ENCODE measurements around the gene BET1L.

The BET1L gene

DNA sequence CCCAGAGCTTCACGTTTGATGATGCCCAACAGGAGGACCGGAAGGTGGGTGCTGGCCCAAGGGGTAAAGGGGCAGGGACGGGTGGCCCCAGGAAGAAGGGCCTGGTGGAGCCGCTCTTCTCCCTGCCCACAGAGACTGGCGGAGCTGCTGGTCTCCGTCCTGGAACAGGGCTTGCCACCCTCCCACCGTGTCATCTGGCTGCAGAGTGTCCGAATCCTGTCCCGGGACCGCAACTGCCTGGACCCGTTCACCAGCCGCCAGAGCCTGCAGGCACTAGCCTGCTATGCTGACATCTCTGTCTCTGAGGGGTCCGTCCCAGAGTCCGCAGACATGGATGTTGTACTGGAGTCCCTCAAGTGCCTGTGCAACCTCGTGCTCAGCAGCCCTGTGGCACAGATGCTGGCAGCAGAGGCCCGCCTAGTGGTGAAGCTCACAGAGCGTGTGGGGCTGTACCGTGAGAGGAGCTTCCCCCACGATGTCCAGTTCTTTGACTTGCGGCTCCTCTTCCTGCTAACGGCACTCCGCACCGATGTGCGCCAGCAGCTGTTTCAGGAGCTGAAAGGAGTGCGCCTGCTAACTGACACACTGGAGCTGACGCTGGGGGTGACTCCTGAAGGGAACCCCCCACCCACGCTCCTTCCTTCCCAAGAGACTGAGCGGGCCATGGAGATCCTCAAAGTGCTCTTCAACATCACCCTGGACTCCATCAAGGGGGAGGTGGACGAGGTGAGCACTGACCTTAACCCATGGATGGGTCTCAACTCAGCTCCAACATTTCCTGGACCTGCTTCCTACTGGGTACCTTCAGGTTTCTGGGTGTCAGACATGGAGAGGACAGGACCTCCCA is 2.3 kb upstream of the BET1L start:
- DNase-seq (ENCODE audit: low read depth), result no peak

DNA sequence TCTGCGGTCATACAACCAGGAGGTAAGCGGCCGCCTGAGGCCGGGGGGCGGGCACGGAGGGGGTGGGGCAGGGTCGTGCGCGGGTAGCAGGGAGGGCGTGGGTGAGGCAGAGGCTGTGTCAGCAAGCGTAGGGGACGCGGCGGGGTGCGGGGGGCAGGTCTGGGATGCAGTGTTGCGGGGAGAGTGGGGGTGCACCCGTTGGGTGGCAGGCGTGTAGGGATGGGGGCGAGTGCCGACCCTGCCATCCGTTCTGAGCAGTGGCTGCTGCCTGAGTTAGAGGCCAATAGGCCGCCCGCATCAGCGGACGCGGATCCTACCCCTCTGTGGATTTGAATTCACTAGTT is 1.7 kb upstream of the BET1L start:
- no peak for DNase-seq (ENCODE audit: low read depth)

DNA sequence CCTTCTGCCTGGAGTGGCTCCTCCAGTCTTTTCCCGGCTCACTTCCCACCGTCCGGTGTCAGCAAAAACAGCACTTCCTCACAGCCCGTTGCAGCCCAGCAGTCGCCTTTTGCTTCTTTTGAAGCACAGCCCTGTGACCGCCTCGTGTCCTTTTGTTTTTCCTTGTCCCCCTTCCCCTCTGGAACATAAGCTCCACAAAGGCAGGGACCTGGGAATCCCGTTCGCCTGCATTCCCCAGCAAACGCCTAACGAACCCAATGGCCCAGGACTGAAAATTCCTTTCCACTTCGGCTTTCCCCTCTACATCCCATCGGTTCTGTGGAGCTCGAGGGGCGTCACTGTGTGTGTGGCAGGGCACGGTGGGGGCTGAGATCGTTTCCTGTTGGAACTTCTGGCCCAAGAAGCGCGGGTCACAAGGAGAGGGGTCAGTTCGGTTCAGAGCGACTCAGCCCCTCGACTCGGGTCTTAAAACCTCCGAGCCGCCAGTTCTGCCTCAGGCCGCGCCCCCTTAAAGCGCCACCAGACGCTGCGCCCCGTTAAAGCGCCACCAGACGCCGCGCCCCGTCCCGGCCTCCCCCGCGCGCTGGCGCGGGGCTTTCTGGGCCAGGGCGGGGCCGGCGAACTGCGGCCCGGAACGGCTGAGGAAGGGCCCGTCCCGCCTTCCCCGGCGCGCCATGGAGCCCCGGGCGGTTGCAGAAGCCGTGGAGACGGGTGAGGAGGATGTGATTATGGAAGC is 1.1 kb upstream of the BET1L start:
- peak; percentile 68 for DNase-seq (ENCODE audit: low read depth)

DNA sequence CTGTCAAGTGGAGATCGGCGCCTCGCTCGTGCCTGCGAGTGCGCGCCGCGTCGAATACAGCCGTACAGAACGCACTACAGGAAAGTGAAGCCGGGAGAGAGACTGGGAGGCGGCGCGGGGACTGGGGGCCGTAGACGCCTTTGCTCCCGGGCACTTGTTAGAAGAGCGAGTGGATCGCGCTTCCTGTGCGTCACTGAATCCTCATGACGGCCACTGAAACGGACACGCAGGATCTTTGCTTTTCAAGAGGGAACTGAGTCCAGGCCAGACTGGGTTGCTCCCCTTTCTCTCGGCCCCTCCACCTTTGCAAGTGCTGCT is 623 bp upstream of the BET1L start:
- no peak for DNase-seq (ENCODE audit: low read depth)

DNA sequence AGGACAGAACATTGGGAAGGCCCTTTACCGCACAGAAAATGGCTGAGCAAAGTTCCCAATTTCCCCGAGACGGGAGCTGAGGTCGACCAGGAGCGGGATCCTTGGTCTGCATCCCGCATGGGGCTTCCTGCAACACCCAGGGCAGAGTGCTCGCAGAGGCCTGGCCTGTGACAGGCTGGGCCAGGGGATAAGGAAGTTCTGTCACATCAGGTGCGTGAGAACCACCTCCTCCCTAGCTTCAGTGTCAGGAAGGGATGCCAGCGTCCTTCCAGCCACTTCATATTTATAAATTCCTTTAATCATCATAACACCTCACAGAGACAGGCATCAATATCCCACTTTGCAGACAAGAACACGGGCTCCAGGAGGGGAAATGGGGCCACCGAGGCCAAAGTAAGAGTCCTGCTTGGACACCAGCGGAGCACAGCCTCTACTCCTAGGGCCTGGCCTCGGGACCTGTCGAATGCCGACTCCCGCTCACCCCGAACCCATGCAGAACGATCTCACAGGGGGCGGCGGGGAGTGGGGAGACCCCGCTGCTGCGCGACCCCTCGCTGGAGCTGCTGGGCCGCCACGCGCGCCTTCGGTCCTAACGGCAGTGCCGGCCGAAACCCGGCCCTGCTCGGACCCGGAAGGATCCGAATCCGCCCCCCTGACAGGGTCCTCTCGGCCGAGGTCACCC is 532 bp downstream of the BET1L start:
- DNase-seq (ENCODE audit: low read depth), result no peak

DNA sequence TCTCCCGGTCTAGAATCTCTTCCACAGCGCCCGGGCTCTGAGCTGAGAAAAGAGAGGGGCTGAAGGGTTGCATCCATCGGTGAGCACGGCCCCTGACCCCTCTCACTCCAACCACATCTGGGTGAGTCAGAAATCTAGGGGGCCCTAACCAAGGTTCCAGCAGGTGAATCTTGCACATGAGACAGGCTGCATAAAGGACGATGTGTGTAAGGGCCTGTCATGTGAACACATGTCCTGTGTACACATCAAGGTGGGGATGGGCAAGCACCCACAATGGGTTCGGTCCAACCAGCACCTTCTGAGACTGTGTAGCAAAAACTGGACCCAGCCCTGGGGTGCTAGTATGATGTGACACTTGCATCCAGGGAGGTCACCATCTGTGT is 1.2 kb downstream of the BET1L start:
- DNase-seq (ENCODE audit: low read depth), result no peak

DNA sequence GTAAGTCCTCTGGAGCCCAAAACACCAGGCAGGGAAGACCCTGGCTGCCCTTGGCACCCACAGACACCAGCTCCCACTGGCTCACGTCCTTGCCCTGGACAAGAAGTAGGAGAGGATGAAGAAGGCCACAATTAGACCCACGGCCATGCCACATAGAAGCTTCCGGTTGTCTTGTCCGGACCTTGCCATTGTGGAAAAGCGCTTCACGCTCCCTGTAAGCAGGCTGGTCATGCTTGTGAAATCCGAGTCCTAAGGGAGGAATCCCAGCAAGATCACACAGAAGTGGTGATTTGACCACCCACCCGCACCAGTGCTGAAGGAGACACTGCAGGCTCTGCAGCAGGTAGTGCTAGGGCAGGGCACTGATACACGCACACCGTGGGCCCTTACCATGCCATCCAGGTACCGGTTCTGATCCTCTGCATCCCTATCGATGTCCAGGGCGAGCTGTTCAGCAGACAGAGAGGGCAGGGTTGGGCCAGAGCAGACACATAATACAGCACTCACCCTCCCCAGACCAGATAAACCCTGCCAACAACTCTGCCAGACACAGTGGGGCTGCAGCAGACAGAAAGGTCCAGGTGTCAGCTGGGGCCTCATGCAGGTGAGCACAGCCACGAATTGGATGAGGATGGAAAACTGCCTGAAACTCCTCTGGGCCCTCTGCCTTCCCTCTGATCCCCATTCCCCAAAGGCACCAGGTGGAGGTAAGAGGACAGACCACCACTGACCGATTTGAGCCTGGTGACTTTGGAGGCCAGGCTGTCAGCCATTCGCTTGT is 1.8 kb downstream of the BET1L start:
- DNase-seq (ENCODE audit: low read depth), result no peak

DNA sequence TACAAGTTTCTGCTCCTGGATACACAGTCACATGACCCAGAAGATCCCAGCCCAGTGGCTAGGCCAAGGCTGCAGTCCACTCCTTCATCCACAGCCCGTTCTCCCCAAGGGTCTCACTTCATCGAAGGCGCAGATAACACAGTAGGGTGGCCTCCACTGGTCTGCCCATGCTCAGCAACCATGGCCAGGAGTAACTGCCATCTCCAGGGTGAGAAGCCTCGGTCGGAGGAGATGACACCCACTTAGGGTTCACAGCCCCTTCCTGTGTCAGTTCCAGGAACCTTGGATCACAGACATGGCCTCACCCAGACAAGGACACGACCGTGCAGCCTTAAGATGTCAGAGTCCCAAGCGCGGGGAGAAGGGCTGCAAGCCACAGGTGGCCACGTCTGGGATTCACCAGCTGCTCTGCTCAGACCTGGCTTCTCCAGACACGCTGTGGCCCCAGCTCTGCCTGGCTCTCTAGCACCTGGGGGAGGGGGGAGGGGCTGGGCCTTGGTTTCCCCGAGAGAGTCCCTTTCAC is 2.6 kb downstream of the BET1L start:
- DNase-seq (ENCODE audit: low read depth), result no peak

DNA sequence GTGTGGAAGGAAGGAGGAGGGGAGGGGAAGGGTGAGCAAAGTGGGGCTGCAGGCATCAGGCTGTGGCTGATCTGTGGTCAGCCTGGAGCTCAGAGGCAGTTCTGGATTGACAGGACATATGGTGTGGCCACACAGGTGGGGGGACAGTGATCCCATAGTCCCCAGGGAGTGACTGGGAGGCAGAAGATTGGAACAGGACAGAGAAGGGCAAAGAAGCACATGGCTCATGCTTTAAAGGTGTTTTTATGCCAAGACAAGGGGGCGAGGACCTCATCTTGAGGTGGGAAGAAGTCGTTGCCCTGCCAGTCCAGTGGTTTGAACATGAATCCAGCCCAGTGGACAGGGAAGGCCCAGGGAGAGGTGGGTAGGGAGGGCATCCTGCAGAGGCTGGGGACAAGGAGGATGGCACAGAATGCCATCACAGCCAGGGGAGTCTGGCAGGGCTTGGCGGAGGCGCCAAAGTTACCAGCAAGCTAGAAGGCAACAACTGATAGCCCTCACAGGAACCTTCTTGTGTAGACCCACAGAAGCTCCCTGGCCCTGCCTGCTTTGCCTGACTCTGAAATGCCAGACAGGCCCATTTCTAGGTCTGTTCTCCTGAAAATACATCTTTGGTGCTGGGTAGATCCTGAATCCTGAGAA is 3.1 kb downstream of the BET1L start:
- DNase-seq (ENCODE audit: low read depth), result no peak

DNA sequence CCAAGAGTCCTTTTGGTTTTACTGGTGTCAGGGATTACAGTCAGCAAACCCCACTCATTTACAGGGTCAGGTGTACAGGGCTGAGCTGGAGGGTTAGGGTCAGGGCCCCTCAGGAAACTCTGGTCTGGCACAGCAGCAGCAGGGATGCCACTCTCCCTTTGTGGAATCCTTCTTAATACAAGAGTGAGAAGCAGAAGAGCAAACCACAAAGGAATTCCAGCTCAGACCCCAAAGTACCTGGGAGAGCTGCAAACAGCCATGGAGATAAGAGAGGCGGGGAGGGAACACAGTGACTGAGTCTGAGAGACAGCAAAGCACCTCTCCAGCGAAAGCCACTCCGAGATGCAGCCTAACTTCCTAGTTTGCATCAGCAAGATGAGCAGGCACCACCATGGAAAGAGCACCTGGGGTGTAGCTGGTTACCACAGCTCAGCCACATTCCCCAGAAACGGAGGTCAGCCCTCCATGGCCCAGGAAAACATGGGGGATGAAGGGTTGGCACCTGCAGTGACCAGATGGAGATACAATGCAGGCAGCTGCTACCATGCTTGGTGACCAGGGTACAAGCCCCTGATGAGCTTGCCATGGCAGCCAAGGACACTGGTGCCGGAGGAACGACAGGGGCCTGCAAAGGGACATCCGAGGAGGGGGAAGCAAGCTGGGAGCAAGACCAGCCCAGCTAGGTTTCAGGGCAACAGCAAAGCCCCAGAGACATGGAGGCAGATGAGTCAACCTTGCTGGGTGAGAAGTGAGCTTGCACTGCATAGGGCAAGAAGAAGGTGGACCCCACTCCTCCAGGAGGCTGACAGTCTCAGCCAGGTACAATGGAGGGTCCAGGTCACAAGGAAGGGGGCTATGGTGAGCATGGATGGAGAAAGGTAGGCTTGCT is 3.9 kb downstream of the BET1L start:
- no peak for DNase-seq (ENCODE audit: low read depth)

DNA sequence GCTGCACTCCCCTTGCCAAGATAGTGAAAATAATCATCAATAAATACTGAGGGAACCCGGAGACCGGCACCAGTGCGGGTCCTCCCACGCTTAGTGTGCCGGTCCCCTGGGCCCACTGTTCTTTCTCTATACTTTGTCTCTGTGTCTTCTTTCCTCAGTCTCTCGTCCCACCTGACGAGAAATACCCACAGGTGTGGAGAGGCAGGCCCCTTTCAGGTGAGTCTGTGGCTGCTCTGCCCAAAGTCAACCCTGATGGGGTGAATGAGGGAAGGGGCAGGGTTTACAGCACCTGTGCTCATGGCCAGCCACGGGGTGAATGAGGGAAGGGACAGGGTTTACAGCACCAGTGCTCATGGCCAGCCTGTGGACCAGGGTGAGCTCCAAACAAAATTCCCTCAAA is 4.7 kb downstream of the BET1L start:
- DNase-seq (ENCODE audit: low read depth), result no peak

DNA sequence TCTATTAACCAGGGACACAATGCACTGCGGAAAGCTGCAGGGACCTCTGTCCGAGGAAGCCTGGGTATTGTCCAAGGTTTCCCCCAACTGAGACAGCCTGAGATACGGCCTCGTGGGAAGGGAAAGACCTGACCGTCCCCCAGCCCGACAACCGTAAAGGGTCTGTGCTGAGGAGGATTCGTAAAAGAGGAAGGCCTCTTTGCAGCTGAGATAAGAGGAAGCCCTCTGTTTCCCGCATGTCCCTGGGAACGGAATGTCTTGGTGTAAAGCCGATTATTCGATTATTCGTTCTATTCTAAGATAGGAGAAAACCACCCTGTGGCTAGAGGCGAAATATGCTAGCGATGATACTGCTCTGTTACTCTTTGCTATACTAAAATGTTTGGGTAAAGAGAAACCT is 5.2 kb downstream of the BET1L start:
- DNase-seq (ENCODE audit: low read depth), result no peak

DNA sequence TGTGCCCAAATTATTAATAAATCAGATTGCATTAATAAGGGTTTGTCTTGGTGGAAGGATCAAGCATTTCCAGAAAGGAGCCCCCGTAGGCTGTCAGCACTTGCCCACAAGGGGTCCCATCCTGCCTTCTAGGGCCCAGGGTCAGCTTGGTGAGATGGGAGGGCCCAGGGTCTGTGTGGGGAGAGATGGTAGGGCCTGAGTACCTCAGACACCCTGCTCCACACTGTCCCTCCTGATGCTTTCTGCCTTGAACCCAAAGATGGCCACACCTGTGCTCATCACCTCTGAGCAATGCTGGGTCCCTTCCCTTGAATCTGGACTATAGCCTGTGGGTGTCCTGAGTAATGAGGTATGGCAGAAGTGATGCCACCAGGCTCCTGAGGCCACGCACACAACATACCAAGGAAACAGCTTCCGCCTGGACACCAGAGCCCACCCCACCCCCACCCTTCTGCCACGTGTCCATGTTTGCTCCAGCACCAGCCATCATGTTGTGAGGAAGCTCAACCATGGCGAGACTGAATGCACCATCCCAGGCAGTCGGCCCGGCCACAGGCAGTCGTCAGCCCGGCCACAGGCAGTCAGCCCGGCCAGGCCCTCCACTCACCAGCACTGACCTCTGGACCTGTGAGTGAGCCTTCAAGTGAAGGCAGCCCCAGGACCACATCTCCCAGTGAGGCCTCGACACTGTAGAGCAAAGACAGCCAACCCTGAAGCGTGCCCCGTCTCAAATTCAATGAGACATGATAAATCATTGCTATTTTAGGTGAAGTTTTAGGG is 6.8 kb downstream of the BET1L start:
- DNase-seq (ENCODE audit: low read depth), result no peak

DNA sequence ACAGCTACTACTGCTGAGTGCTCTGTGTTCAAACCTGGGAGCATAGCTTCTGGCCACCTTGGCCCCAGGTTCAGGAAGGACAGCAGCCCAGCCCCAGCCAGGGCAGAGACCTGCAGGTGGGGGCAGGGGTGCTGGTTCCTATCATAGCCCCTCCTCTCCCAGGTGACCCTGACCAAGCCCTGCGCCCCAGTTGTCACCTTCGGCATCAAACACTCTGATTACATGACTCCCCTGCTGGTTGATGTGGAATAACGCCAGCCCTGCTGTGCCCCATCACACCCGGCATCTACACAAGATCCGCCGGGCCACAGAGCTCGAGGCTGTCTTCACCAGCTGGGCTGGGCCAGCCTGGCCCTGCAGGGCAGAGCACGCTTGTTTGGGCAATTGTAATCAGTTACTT is 7.4 kb downstream of the BET1L start:
- DNase-seq (ENCODE audit: low read depth), result no peak

DNA sequence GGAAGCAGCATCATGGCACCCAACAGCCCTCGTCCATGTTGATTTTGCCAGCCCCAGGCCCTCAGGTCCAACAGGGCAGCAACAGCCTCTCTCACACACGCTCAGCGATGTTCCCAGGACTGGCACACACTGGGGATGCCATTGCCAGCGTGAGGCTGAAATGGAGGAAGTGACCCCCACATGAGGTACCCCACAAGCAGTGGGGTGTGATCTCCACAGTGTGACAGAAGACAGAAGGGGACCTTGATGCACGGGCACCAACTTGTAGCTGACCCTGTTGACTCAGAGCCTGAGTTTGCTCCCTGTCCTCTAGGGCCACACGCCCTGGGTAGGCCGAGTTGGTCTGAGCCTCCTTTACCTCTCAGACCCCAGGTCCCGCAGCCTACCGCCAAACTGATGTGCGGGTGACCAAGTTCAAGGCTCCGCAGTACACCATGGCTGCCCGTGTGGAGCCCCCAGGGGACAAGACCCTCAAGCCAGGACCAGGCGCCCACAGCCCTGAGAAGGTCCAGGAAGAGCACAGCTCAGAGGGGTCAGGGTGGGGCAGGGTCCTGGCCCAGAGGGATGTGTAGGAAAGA is 8.1 kb downstream of the BET1L start:
- DNase-seq (ENCODE audit: low read depth), result no peak

DNA sequence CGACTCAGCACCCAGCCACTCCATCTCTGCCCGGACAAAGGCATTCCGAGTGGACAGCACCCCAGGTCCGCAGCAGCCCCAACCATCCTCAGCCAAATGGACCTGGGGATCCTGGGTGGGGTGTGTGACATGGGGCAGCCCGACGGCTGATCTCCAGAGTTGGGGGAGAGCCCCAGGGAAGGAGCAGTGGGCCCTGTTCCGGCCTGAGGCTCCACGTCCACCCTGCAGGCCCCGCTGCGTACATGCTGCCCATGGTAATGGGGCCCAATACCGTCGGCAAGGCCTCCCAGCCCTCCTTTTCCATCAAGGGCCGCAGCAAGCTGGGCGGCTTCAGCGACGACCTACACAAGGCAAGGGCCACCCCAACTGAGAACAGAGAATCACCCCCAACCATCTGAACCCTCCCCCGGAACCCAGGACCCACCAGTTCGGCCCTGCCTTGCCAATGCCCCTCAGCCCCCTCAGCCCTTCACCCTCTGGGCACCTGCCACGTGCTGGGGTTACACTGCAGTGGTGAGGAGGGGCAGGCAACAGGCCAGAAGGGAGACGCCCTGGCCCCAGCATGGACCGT is 8.9 kb downstream of the BET1L start:
- DNase-seq (ENCODE audit: low read depth), result no peak

DNA sequence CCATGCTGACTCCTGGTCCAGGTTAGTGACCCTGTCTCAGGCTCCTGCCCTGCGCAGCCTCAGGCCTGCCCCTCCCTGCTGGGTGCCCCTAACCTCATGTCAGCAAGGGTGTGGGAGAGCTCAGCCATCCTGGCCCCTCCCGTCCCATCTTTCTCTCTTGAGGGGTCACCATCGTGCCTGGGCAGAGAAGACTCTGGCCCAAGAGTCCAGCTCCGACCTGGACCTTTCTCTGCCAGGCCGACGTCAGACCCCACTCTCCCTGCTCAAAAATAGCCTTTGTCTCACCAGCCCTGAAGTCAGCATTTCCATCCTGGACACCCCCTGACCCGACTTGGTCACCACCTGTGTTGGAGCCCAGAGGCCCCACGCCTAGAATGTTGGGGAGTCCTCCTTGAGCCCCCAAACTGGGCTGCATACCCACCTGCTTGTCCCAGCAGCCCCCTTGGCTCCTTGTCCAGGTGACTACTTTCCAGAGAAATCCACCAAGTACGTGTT is 9.4 kb downstream of the BET1L start:
- no peak for DNase-seq (ENCODE audit: low read depth)

DNA sequence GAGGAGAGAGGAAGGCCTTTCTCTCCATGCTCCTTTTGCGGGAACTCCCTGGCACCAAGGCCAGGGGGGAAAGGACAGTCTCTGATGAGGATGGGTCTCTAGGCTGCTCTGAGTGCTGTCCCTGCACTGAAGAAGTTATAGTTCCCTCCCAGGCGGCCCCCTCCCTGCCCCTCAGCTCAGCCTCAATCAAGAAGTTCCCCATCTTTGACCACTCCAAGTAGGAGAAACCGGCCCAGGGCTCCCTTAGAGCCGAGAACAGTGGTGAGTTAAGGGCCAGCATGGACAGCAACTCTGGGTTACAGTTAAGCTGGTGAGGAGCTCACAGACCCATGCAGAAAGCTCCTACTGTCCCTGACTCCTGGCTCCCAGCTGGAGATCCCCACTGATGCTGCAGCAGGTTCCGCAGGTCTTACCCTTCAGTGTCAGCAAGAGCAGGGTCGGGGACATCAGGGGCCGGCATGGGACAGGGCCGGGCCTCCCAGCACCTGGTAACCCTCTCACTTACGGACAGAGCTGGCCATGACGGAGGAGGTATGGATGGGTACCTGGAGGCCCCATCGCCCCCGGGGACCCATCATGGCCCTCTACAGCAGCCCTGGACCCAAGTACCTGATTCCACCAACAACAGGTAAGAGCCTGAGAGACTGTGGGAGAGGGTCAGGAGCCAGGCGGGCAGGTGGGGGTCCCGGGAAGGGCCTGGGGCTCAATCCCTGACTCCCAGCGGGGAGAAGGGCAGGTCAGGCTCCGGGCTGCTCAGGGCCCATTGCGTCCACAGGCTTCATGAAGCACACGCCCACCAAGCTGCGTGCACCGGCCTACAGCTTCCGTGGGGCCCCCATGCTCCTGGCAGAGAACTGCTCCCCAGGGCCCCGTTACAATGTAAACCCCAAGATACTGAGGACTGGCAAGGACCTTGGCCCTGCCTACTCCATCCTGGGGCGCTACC is 10.1 kb downstream of the BET1L start:
- no peak for DNase-seq (ENCODE audit: low read depth)

Measured in activated gamma-delta T cell treated with anti-CD3 and anti-CD28 coated beads, Interleukin-2, amount 50 U/mL, for 16 hours (primary cell).